Keratinocyte (primary cell): ENCODE measurements around the gene FHOD3.

Source experiments
- CTCF ChIP-seq, 3 experiments: IDR thresholded peaks in 1 of 3; conservative IDR thresholded peaks in 1 of 3; optimal IDR thresholded peaks in 1 of 3; 2 replicates in 2 of 3; 3 replicates in 1 of 3; pipeline versions ENCODE3 to v1.5.1; 2011; ENCODE audit warnings: low read length in 3 of 3, mild to moderate bottlenecking in 3 of 3, moderate library complexity in 2 of 3, control low read depth in 1 of 3, inconsistent platforms in 1 of 3; ENCODE audit not compliant: insufficient read depth in 2 of 3; ENCODE audit errors: extremely low read depth in 1 of 3
- EZH2 ChIP-seq: IDR thresholded peaks from one replicate; pipeline ENCODE4 v1.6.1; 2012; ENCODE audit warnings: inconsistent platforms, mild to moderate bottlenecking, low read length, moderate library complexity

GRCh38 chr18:36322408-36322728 lies 24.9 kb downstream of the FHOD3 start:
- no peak for TF ChIP-seq CTCF (optimal IDR thresholded peaks at IDR 0.05 in 1 of 3, IDR thresholded peaks at IDR 0.05 in 1 of 3, conservative IDR thresholded peaks at IDR 0.05 in 1 of 3; ENCODE audit: extremely low read depth in 1 of 3, insufficient read depth in 2 of 3, low read length in 3 of 3)
- TF ChIP-seq EZH2, result no peak
